ENCODE data around the gene SLC12A8. TPM values are rescaled to one million over a fixed set of nuclear protein-coding genes. Genes with fewer than 3 reads are reported as not detected.

Gene SLC12A8
- total RNA-seq, 2 donors from 2014 or later = 20.7 to 33.7 TPM

- no peaks in the 10 kb centered on the region for H3K27me3 ChIP-seq
- H3K9me3 ChIP-seq = no peaks in the 10 kb centered on the region
- no peak for DNase-seq
- TF ChIP-seq, protein P1, sequence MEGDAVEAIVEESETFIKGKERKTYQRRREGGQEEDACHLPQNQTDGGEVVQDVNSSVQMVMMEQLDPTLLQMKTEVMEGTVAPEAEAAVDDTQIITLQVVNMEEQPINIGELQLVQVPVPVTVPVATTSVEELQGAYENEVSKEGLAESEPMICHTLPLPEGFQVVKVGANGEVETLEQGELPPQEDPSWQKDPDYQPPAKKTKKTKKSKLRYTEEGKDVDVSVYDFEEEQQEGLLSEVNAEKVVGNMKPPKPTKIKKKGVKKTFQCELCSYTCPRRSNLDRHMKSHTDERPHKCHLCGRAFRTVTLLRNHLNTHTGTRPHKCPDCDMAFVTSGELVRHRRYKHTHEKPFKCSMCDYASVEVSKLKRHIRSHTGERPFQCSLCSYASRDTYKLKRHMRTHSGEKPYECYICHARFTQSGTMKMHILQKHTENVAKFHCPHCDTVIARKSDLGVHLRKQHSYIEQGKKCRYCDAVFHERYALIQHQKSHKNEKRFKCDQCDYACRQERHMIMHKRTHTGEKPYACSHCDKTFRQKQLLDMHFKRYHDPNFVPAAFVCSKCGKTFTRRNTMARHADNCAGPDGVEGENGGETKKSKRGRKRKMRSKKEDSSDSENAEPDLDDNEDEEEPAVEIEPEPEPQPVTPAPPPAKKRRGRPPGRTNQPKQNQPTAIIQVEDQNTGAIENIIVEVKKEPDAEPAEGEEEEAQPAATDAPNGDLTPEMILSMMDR (IDR thresholded peaks at IDR 0.05) = no peak
- no peak overlapping the region for H3K27ac ChIP-seq
- intact Hi-C loops (cut with DNase I) = no loop called here
- H3K9ac ChIP-seq (ENCODE audit: low read depth in 2 of 2, low read length in 2 of 2) = no peak overlapping the region
- no peaks in the 10 kb centered on the region for H3K36me3 ChIP-seq
- H3K4me1 ChIP-seq = no peaks in the 10 kb centered on the region
- no peak overlapping the region for H3K4me3 ChIP-seq
These were observed 105.2 kb downstream of the SLC12A8 start for GRCh38 chr3:125107363-125107762.

- Histone ChIP-seq H3K27me3 (no peaks in the 10 kb centered on the region), H3K36me3 (no peaks in the 10 kb centered on the region), H3K27ac (no peak overlapping the region), H3K9ac (ENCODE audit: low read depth in 2 of 2, low read length in 2 of 2) (no peak overlapping the region), H3K9me3 (no peaks in the 10 kb centered on the region), H3K4me1 (no peaks in the 10 kb centered on the region), H3K4me3 (no peak overlapping the region)
- TF ChIP-seq, protein P1 (IDR thresholded peaks at IDR 0.05) = no peak
- DNase-seq = no peak
- intact Hi-C loops (cut with DNase I) = no loop called here
These were observed 107.4 kb downstream of the SLC12A8 start for GRCh38 chr3:125105116-125105515.

GRCh38 chr3:125104639-125105038 lies 107.9 kb downstream of the SLC12A8 start:
- DNase-seq = no peak
- intact Hi-C loops (cut with DNase I) = no loop called here
- Histone ChIP-seq H3K9ac (ENCODE audit: low read depth in 2 of 2, low read length in 2 of 2) (no peak overlapping the region), H3K27me3 (no peaks in the 10 kb centered on the region), H3K4me1 (no peaks in the 10 kb centered on the region), H3K27ac (no peak overlapping the region), H3K36me3 (no peaks in the 10 kb centered on the region), H3K4me3 (no peak overlapping the region), H3K9me3 (no peaks in the 10 kb centered on the region)
- TF ChIP-seq, protein P1 (IDR thresholded peaks at IDR 0.05) = no peak

- Histone ChIP-seq H3K9me3 (no peaks in the 10 kb centered on the region), H3K36me3 (no peaks in the 10 kb centered on the region), H3K4me1 (no peaks in the 10 kb centered on the region), H3K9ac (ENCODE audit: low read depth in 2 of 2, low read length in 2 of 2) (no peak overlapping the region), H3K27me3 (no peaks in the 10 kb centered on the region), H3K4me3 (no peak overlapping the region), H3K27ac (no peak overlapping the region)
- TF ChIP-seq, protein P1 (IDR thresholded peaks at IDR 0.05) = no peak
- intact Hi-C loops (cut with DNase I) = no loop called here
- no peak for DNase-seq
These were observed 109.1 kb downstream of the SLC12A8 start for GRCh38 chr3:125103406-125103805.

GRCh38 chr3:125102470-125102869 lies 110.1 kb downstream of the SLC12A8 start:
- no peak for DNase-seq
- no peaks in the 10 kb centered on the region for H3K36me3 ChIP-seq
- no peak overlapping the region for H3K9ac ChIP-seq (ENCODE audit: low read depth in 2 of 2, low read length in 2 of 2)
- TF ChIP-seq, protein P1 (IDR thresholded peaks at IDR 0.05) = no peak
- intact Hi-C loops (cut with DNase I) = no loop called here
- no peak overlapping the region for H3K27ac ChIP-seq
- no peaks in the 10 kb centered on the region for H3K4me1 ChIP-seq
- H3K9me3 ChIP-seq = no peaks in the 10 kb centered on the region
- no peak overlapping the region for H3K4me3 ChIP-seq
- H3K27me3 ChIP-seq = no peaks in the 10 kb centered on the region

All from colonic mucosa (tissue), 4 donors.